IPS-18c (cell line): ENCODE data around the gene KLHL29.

ENCODE experiments used
- H3K4me3 ChIP-seq: 2 replicates; pipeline ENCODE4 v1.7.0; 2013; ENCODE audit warnings: low read depth, mild to moderate bottlenecking, low read length, moderate library complexity; ENCODE audit not compliant: insufficient read depth
- H3K9me3 ChIP-seq: one replicate; pipeline ENCODE4 v1.6.1; 2013; ENCODE audit warnings: mild to moderate bottlenecking, low read length, moderate library complexity; ENCODE audit not compliant: control insufficient read depth, insufficient read depth

The KLHL29 gene

DNA sequence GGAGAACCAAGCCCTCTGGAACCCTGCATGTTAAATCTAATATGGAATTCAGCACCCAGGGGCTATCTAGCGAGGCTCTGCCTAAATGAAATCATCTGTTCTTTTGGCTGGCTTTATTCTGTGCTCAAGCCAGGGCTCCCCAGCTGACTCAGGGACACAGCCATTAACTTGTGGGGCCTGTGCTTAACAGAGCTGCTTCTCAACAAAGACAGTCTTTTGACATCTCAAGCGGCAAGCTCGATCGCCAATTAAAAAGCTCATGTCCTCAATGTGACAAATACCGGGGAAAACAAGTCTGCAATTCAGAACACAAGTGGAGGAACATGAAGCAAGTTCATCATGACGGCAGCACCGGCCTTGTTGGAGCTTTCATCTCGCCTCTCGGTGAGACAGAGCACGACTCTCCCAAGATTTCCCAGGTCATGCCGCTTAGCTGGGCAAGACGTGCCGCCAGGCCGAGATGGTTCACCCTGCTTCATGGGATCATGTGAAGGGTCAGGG is 64.9 kb downstream of the KLHL29 start:
- Histone ChIP-seq H3K4me3 (no peak overlapping the region), H3K9me3 (no peaks in the 10 kb centered on the region)

DNA sequence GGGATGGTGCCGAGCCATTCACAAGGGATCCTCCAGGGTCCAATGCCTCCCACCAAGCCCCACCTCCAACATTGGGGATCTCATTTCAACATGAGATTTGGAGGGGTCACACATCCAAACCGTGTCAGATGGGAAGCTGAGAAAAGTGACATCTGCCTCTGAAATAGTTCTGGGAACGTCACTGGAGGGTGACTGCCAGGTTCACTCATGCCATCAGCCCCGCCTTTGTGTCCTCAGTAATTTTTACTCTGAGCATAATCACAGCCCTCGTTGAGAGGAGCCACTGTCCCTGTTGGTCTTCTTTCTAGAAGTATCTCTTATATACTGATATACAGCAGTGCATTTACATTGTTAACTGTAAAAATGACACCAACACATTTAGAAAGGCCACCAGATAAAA is 67.4 kb downstream of the KLHL29 start:
- Histone ChIP-seq H3K4me3 (no peak overlapping the region), H3K9me3 (no peaks in the 10 kb centered on the region)

GRCh38 chr2:23452853-23453420 is 68.0 kb downstream of the KLHL29 start:
- H3K9me3 ChIP-seq: no peaks in the 10 kb centered on the region
- H3K4me3 ChIP-seq: no peak overlapping the region

GRCh38 chr2:23453432-23453831 is 68.5 kb downstream of the KLHL29 start:
- Histone ChIP-seq H3K9me3 (no peaks in the 10 kb centered on the region), H3K4me3 (no peak overlapping the region)

DNA sequence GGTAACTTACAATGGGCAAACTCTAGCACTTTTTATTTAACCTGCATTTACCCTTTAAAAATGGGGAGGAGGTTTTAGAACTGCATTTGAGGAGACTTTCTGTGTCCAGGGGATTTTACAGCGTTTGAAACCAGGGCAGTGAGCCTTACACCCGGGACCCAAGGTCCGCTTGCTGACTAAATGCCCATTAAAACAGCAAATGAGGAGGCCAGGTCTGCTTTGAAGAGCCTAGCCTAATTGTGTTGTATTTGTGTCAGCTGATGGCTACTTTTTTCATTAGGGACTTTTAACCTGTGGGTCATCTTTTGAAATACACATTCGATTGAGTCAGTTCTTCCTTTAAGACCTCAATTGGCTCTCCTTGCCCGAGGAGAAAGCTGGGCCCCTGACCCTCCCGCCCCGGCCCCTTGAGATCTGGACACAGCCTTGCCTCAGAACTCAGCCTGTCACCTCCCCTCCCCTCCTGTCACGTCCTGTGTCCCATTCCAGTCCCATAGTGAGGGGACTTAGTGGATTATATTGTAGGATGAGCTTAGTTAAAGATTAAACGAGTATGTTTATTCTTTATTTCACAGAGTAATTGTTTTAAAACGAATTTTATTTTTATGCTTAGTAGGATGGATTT is 69.0 kb downstream of the KLHL29 start:
- Histone ChIP-seq H3K4me3 (no peak overlapping the region), H3K9me3 (no peaks in the 10 kb centered on the region)

GRCh38 chr2:23454501-23455120 is 69.6 kb downstream of the KLHL29 start:
- Histone ChIP-seq H3K9me3 (no peaks in the 10 kb centered on the region), H3K4me3 (no peak overlapping the region)

- Histone ChIP-seq H3K9me3 (no peaks in the 10 kb centered on the region), H3K4me3 (no peak overlapping the region)
These were observed 71.4 kb downstream of the KLHL29 start for GRCh38 chr2:23456396-23456795.

DNA sequence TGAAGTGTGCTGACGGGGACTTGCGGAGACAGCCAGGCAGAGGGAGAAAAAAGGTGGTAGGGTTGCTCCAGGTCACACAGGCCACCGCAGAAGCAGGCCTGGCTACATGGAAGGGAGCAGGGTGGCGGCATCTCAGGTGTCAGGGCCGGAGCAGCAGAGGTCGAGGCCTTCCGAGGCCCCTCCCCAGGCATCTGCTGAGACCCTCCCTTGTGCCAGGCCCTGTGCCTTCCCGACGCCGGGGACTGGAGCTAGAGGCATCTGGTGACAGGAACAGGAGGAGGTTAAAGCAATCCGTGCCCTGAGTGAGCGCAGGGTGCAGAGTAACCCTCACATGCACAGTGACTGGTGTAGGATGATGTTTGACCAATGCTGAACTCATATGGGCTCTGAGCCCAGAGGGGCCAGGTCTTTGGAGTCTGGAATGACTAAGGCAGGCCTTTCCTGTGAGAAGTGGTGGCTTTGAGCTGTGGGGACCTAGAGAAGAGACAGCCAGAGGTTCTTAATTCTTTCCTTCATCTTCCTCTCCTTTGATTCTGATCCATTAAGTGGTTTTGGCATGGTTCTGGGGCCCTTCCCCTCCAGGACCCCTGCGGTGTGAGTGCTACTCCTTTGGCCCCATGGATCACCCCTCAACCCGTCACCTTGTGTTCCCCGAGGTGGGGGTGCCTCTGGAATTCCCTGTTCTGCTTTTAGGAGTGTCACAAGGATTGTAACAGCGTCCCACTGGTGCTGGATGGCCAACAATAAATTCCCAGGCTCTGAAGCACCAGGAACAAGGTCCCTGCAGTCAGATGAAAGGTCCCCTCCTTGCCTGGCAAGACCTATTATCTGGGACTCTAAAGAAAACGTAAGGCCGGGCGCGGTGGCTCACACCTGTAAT is 72.1 kb downstream of the KLHL29 start:
- Histone ChIP-seq H3K9me3 (no peaks in the 10 kb centered on the region), H3K4me3 (no peak overlapping the region)

DNA sequence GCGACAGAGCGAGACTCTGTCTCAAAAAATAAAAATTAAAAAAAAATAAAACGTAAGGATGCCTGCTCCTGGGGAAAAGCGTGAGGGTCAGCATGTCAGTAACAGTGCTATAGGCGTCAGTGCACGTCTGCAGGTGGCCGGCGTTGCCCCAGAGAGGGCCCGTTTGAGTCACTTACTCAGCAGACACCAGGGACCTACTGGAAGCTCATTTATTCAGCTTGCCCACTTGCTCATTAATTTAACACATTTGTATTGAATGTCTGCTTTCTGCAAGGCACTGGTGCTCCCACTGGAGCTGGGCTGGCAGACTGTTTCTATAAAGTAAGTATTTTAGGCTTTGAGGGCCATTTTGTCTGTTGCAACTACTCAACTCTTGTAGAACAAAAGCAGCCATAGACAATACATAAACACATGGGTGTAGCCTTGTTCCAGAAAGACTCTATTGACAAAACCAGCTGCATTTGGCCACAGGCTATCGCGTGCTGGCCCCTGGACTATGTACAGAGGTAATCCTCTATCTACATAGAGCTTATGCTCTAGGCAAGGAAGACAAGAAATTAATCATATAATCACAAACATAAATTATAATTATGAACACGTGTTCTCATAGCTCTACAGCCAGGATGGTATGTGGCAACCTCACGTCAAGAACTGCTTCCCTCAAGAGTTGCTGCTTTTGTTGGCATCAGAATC is 73.2 kb downstream of the KLHL29 start:
- no peaks in the 10 kb centered on the region for H3K9me3 ChIP-seq

DNA sequence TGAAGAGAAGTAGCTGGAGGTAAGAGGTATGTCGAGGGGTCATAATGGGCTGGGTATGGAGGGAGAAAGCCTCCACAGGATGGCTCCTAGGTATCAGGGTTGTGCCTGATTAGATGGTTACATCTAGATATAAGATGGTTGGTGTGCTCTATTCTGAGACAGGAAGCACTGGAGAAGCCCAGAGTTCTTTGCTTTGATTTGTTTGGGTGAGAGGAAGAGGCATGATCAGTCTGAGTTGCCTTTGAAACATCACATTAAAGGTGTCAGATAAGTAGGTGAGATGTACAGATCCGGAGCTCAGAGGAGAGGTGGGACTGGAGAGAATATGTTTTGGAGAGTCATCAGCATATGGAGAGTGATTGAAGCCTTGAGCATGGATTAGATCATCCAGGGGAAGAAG is 74.1 kb downstream of the KLHL29 start:
- peaks cover under 1% of the 10 kb centered on the region for H3K9me3 ChIP-seq
- H3K4me3 ChIP-seq: no peak overlapping the region

More for the DNA sequence above, 73.2 kb downstream of the KLHL29 start:
- no peak overlapping the region for H3K4me3 ChIP-seq

DNA sequence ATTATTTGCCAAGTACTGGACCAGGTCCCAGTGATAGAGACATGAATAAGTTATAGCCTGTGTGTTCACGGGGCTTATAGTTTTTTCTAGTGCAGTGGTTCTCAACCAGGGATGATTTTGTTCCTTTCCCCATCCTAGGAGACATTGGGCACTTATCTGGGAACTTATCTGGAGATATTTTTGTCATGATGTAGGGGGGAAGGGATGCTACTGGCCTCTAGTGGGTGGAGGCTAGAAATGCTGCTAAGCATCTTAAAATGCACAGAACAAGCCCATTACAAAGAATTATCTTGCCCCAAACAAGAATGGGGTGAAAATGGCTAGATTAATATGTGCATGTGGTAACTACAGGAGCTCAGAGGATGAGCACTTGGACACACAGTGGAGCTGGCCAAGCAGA is 75.2 kb downstream of the KLHL29 start:
- Histone ChIP-seq H3K4me3 (no peak overlapping the region), H3K9me3 (peaks cover 2% of the 10 kb centered on the region)

GRCh38 chr2:23460993-23461392 is 76.0 kb downstream of the KLHL29 start:
- Histone ChIP-seq H3K9me3 (peaks cover 2% of the 10 kb centered on the region), H3K4me3 (no peak overlapping the region)

DNA sequence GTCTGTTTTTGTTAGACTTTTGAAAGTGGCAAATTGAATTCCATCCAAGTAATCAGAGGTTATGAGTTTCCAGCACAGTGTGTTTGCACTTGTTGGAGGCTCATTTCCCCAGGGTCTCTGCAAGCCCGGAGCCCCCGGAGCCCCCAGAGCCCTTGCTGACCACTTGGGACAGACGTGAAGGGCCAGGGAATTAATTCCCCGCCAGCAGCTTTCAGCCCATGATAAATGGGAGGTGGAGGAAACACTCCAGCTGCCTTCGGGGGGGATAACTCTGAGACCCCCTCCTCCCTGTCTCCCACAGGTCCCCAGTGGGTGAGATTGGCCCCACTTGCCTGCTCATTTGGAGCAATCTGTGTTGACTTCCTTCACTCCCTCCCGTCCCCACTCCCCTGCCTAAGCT is 79.2 kb downstream of the KLHL29 start:
- peaks cover 2% of the 10 kb centered on the region for H3K9me3 ChIP-seq
- no peak overlapping the region for H3K4me3 ChIP-seq

DNA sequence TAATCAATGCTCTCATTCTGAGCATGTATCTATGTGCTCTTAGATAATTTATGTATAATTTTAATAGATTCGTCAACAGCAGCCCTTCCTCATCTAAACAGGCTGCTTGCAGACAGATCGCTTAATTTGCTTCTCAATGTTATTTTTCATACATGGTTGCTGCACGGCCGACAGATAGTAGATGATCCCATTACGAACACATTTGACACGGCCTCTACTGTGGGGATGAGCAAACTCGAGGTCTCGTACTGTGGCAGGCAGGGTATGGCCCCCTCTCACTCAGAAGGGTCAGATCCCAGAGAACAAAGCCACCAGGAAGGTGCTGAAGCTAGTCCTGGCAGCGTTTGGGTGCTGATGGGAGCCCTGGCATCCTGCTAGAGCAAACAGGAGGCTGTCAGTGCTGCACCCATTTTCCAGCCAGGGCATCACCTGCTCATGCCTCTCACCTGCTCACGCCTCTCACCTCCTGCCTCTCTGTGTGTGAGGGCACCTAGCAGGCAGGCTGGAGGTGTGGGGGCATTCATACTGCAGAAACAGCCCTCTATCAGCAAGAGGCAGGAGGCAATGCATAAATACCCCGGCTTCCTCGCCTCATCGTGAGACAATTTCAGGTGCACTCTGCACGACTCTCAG is 80.0 kb downstream of the KLHL29 start:
- peaks cover 2% of the 10 kb centered on the region for H3K9me3 ChIP-seq
- H3K4me3 ChIP-seq: no peak overlapping the region

GRCh38 chr2:23465936-23466335 is 81.0 kb downstream of the KLHL29 start:
- Histone ChIP-seq H3K4me3 (no peak overlapping the region), H3K9me3 (peaks cover 2% of the 10 kb centered on the region)

DNA sequence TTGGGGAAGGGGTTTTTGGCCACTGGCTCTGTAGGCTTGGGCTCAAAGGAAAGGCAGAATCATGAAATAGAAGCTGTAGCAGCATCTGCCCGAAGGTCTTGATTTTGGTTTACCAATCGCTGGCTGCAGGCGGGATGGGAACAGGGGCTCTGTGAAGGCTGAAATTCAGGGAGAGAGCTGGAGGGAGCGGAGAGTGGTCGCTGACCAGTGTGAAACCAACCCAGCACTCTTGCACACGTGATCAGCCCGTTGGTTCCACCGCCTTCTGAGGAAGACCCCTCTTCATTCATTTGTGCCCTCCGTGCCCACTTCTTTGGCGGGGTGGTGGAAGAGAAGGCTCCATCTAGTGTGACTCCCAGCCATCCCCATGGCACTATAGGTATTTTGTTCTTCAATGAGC is 82.6 kb downstream of the KLHL29 start:
- Histone ChIP-seq H3K4me3 (no peak overlapping the region), H3K9me3 (peaks cover 2% of the 10 kb centered on the region)
